Breast epithelium (tissue), 3 donors: ENCODE results near the gene ACSF2.
"Not testable (repeated sequence)": the region's sequence is repeated elsewhere in the genome, so short reads cannot be mapped to it uniquely, and the experiment has no call there.

Source experiments
- CTCF ChIP-seq, 3 donors: fragments of 450-650 bp; IDR thresholded peaks; one replicate each; pipeline ENCODE4 v1.5.1; 2016 to 2017; ENCODE audit warnings: antibody characterized with exemption in 3 of 3, mild to moderate bottlenecking in 3 of 3, moderate library complexity in 3 of 3
- POLR2A ChIP-seq: fragments of 450-650 bp; IDR thresholded peaks from one replicate; pipeline ENCODE4 v1.6.1; 2016; ENCODE audit warnings: antibody characterized with exemption, mild to moderate bottlenecking, moderate library complexity

GRCh38 chr17:50428126-50428525, 2.1 kb downstream of the ACSF2 start:
- TF ChIP-seq CTCF (IDR thresholded peaks at IDR 0.05); POLR2A: not testable (repeated sequence)
